SKM-1 (cell line): Measurements from ENCODE around the gene SH3BGR.
"Not testable (repeated sequence)": the region's sequence is repeated elsewhere in the genome, so short reads cannot be mapped to it uniquely, and the experiment has no call there.

Experiments
- DNase-seq: peaks from one replicate; lab custom pipeline; 2025; ENCODE audit not compliant: unreplicated experiment; lab: John Stamatoyannopoulos, UW

Gene SH3BGR

DNA sequence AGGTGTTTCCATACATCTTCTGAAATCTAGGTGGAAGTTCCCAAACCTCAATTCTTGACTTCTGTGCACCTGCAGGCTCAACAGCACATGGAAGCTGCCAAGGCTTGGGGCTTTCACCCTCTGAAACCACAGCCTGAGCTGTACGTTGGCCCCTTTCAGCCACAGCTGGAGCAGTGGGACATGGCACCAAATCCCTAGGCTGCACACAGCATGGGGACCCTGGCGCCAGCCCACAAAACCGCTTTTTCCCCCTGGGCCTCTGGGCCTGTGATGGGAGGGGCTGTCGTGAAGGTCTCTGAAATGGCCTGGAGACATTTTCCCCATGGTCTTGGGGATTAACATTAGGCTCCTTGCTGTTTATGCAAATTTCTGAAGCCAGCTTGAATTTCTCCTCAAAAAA is 88.6 kb downstream of the SH3BGR start:
- not testable (repeated sequence) for DNase-seq

DNA sequence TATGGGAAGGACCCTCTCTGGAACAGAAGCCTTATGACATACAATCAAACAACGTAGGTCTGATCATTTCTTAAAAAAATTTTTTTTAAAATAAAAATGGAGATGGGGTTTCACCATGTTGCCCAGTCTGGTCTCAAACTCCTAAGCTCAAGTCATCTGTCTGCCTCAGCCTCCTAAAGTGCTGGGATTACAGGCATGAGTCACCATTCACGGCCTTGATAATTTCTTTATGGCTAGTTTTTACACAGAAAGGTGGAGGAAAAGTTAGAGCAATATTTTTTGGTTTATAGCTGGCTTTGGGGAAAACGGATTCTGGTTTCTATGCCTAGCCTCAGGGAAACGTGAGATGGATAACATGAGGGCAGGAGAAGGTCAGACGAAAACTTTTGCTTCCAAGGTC is 91.0 kb downstream of the SH3BGR start:
- DNase-seq = no peak

DNA sequence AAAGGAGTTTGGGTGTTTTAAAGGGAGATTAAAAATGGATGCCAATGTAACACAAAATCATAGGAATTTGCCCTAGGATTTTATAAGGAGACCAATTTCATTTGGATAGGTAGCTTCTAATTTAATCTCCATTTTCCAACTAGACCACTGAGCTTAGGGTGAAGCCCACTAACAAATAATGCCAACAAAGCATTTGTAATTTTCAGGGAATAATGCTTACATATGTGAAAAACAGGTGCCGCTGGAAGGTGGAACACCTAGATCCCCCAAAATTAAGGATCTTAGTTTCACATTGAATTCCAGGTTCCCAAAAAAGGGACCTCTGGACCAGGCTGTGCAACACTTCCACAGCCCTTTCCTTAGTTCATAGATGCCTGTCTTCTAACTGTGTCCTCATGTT is 94.8 kb downstream of the SH3BGR start:
- no peak for DNase-seq

DNA sequence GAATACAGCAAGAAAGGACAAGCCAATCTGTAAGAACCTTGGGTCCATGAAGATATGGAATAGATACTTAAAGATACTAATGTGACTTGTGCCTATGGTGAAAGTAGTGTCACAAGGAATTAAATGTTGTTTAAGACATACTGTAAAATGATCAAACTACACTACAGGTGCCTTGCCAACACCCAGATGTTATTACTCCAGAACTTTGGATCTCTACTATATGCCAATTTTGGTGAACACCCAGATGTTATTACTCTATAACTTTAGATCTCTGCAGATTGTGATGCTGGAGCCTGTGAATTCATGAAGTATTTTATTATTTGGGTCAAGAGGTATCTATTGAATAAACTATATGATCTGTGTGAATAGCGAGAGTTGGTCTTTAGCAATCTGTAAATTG is 101.1 kb downstream of the SH3BGR start:
- no peak for DNase-seq

DNA sequence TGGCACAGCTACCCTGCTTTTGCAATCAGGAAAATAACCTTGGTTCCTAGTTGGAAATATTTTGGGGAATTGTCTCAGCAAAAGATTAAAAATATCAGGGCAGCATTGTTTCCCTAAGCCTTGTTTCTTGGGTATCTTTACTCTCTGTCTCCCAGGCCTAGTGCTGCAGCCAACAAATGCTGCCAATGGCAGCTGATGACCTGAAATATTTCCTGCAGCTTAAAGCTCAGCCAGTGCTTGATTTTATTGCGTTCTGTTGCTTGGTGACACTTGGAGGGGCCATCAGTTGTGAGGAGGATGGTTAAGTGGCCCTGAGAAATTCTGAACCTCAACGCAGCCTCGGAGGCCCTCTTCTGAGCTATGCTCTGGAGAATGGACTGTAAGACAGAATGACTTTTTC is 101.6 kb downstream of the SH3BGR start:
- DNase-seq = no peak

DNA sequence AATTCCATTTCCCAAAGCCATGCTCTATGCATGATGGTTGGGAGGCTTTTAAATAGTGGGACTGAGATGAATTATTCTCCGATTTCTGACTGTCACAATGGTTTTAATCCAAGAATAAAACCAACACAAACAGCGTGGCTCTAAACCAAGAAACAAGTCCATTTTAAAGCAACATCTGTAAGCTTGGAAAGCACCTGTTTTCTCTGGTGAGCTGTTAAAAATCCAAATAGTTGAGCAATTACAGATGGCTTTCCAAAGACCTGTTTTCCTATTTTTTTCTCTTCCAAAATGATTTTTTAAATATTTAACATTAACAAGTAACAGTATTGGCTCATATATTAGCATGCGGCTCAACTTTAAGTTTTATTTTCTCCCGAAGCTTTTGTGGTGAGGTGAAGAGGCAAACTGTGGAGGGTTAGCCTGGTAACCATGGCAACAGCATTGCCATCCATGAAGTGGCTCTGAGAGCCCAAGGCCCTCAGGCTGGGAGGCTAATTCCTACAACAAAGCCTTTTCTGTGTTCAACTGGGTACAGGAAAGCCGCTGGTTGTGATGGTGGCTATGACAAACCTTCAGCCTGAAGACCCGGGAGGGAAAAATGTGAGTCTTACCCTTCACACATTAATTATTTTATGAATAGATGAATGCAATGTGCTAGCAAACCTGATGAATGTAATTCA is 104.3 kb downstream of the SH3BGR start:
- no peak for DNase-seq

GRCh38 chr21:39559511-39559910 is 107.7 kb downstream of the SH3BGR start:
- no peak for DNase-seq

DNA sequence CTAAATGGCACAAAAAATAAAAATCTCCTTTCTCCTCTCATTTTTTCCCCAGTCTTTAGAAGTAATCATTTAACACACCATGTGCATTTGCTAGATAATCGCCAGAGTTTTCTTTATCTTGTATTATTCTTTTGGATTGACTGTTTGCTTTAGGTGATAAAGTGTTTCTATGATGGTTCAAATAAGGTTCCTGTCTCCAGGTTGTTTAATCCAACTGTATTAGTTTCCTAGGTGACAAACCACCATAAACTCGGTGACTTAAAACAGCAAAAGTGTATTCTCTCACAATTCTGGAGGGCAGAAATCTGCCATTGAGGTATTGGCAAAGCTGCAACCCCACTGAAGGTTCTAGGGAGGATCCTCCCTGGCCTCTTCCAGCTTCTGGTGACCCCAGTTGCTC is 109.4 kb downstream of the SH3BGR start:
- DNase-seq = no peak

DNA sequence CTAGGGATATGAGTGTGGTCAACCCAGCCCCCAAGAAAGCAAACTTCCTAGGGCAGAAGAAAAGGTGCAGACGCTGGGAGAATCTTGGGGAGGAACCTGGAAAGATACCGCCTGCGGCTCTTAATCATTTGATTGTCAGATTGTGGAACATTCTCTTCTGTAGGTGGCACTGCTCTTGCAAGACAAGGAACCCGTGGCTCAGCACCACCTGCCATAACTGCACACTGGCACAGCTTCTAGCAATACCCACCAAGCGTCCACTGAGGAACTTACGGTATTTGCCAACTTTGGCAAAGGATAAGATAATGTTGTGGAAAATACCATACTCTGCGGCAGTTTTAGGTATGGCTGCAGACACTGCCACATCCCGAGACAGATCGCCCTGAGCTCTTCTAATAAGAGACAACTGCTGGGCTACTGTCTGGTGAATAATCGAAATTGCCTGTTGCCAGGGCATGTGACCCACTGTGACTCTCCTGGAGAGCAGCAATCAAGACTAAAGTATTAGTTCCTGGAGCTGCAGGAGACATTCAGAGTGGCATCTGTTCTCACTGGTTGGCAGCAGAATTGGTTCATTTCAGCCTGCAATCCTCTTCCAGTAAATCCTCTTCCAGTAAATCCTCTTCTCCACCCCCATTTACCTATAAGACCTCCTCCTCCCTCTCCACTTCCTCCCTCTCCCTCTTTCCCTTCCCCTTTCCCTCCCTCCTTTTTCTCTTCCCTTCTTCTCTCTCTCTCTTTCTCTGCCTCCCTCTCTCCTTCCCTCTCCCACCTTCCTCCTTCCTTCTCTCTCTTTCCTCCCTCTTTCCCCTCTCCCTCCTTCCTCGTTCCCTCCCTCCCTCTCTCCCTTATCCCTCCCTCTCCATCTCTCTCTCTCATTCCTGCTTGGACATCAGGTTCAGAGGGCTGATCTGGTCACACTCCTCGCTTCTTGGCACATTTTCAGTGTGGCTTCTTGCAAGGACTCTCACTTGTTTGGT is 111.3 kb downstream of the SH3BGR start:
- DNase-seq = no peak

DNA sequence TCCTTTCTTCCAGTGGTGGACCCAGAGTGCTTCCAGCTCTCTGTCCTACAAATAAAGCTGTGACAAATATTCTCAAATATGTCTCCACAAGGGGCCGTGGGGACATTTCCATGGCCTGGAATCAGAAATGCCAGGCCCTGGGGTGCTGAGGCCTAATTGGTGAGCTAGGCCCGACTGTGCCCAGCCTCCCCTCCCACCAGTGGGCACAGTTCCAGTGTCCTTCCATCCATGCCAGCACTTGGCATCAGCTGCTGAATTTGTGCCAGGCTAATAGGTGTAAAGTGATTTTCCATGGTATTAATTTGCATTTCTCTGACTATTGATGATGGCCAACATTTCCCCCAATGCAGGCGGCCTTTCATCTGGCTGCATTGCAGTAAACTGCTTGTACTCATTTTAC is 112.4 kb downstream of the SH3BGR start:
- DNase-seq = no peak
